Thoracic aorta (tissue), 2 donors: ENCODE measurements around the gene MICAL2. TPM values are rescaled to one million over a fixed set of nuclear protein-coding genes. Genes with fewer than 3 reads are reported as not detected.
A peak's percentile ranks its signal among the peaks of the same experiment; 100 is the strongest.

ENCODE experiments used
- ATAC-seq: fragments of 150-250 bp; one replicate; pipeline ENCODE4 v1.8.0; 2017; ENCODE audit warnings: low read depth; ENCODE audit not compliant: insufficient number of reproducible peaks, low FRiP score
- DNase-seq: peaks from one replicate; pipeline ENCODE4 v3.0.0-alpha.2; 2020; ENCODE audit warnings: low spot score
- H3K27ac ChIP-seq, 2 donors: fragments of 200-600 bp; sonication (generic); 1 replicate in 1 of 2; 2 replicates in 1 of 2; pipeline ENCODE4 v1.5.1; 2016; ENCODE audit warnings: mild to moderate bottlenecking in 2 of 2, moderate library complexity in 2 of 2
- H3K27me3 ChIP-seq: fragments of 200-600 bp; sonication (generic); replicated peaks from 2 replicates; pipeline ENCODE4 v1.6.0; 2016; ENCODE audit warnings: mild to moderate bottlenecking; ENCODE audit not compliant: insufficient read depth
- H3K36me3 ChIP-seq: fragments of 200-600 bp; sonication (generic); one replicate; pipeline ENCODE4 v1.5.1; 2016
- H3K4me1 ChIP-seq, 2 donors: fragments of 200-600 bp; sonication (generic); 1 replicate in 1 of 2; 2 replicates in 1 of 2; pipeline versions ENCODE4 v1.5.1 to v1.6.0; 2016; ENCODE audit warnings: low read depth in 2 of 2, mild to moderate bottlenecking in 1 of 2; ENCODE audit not compliant: control insufficient read depth in 1 of 2
- H3K4me3 ChIP-seq: fragments of 200-600 bp; sonication (generic); 2 replicates; pipeline ENCODE4 v1.5.1; 2016; ENCODE audit warnings: mild to moderate bottlenecking
- H3K9me3 ChIP-seq: fragments of 200-600 bp; sonication (generic); 2 replicates; pipeline ENCODE4 v1.5.1; 2016
- total RNA-seq, 2 donors: library from RNA; depleted of rRNA; stranded (reverse); fragments of >200 nt; gene quantifications; one replicate each; pipeline versions ENCODE4 v1.1.0 to v1.2.3, GENCODE V29; 2016
- TF ChIP-seq, protein P1 (sequence below): fragments of 200-600 bp; sonication (generic); IDR thresholded peaks from one replicate; pipeline ENCODE4 v1.5.1; 2019; ENCODE audit warnings: antibody characterized with exemption

Gene MICAL2
- total RNA-seq, 2 donors from 2014 or later, result 791 to 989 TPM

DNA sequence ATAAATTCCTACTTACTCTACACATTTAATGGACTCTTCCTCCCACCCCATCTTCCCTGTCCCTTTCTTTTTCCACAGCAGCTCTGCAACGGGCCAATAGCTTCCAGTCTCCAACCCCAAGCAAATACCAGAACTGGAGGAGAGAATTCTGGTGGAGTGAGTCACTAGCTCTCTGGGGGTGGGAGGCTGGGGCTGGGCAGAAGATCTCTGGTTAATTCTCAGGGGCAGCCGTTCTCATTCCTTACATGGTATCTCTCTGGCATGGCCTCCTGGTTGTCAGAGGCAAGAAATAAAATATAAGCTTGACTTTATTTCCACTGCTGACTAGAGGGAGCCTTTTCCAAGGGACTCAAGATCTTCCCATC is 176.6 kb downstream of the MICAL2 start:
- Histone ChIP-seq H3K27ac (peak overlapping the region; percentile 89 to 97), H3K9me3 (no peaks in the 10 kb centered on the region), H3K36me3 (no peaks in the 10 kb centered on the region), H3K27me3 (no peaks in the 10 kb centered on the region), H3K4me3 (peak overlapping the region; percentile 16), H3K4me1 (peaks cover 20 to 55% of the 10 kb centered on the region in 2 donors)
- TF ChIP-seq, protein P1, sequence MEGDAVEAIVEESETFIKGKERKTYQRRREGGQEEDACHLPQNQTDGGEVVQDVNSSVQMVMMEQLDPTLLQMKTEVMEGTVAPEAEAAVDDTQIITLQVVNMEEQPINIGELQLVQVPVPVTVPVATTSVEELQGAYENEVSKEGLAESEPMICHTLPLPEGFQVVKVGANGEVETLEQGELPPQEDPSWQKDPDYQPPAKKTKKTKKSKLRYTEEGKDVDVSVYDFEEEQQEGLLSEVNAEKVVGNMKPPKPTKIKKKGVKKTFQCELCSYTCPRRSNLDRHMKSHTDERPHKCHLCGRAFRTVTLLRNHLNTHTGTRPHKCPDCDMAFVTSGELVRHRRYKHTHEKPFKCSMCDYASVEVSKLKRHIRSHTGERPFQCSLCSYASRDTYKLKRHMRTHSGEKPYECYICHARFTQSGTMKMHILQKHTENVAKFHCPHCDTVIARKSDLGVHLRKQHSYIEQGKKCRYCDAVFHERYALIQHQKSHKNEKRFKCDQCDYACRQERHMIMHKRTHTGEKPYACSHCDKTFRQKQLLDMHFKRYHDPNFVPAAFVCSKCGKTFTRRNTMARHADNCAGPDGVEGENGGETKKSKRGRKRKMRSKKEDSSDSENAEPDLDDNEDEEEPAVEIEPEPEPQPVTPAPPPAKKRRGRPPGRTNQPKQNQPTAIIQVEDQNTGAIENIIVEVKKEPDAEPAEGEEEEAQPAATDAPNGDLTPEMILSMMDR, result no peak
- peak; percentile 41 for DNase-seq
- peak; percentile 29 for ATAC-seq

DNA sequence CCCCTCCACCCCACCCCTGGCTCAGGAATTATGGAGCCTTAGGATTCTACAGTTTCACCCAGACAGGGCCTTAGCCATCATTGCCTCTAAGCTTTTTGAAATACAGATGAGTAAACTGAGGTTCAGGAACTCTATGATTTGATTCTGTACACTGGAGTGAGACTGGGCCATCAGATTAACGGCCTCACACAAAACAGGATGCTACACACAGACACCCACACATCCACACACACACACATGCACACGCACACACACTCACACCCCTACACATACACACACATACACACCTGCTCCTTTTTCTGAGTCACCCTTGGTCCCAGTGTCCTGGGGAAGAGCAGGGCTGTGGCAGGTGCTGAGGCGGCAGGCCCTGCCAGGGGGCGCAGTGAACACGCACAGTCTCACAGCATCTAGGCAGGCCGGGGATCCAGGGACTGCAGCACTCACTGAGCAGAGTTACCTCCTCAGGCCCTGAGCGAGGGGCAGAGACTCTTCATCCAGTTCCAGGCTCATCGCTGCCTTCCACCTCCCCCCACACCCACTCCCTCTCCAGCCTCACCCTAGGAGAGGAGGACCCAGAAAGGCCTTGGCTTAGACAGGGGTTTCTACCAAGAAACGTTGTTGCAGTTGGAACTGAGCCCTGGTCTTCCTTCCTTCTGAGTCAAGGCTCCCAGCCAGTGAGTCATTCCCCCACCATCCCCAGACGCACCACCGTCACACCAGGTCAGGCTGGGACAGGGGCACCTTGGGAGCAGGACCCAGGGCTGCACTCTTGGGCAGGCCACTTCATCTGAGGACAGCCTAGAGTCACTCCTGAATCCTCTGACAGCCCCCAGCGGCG is 177.2 kb downstream of the MICAL2 start:
- peak; percentile 91 for DNase-seq
- Histone ChIP-seq H3K36me3 (no peaks in the 10 kb centered on the region), H3K9me3 (no peaks in the 10 kb centered on the region), H3K4me3 (peak overlapping the region; percentile 16), H3K4me1 (peaks cover 20 to 50% of the 10 kb centered on the region in 2 donors), H3K27me3 (no peaks in the 10 kb centered on the region), H3K27ac (peak overlapping the region; percentile 89 to 97)
- TF ChIP-seq, protein P1, result peak; percentile 34
- ATAC-seq, result peak; percentile 79

DNA sequence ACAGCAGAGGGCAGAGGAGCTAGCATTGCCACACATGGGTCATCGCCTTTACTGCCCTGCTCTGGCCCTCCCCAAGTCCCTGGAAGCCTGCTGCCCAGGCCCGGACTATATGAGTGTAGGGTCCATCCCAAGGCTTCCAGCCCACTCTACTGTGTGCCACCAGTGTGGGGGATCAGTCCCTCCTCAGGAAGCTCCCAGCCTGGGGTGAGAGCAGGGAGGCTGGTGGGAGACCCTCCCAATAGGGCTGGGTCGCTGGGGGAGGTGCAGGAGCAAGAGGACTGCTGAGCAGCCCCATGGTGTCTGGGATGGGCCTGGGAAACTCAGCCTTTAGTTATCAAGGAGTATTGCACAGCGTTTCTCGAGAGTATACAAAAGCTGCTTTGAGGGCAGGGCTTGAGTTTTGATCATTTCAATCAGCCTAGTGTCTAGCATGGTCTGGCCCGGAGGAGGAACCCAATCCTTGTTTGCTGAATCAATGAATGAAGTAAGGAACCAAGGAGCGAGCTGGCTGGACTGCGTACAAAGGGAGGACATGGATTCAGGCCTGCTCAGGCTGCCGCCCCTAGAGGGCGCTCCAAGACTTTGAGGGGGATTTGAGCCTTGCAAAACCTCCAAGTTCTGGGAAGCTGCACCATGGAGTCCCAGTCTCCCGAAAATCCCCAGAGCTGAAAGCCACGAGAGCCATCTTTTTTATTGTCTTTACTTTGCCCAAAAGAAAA is 178.0 kb downstream of the MICAL2 start:
- Histone ChIP-seq H3K9me3 (no peaks in the 10 kb centered on the region), H3K27me3 (no peaks in the 10 kb centered on the region), H3K36me3 (peaks cover under 1% of the 10 kb centered on the region), H3K27ac (peak overlapping the region; percentile 89 to 97), H3K4me3 (no peak overlapping the region), H3K4me1 (peaks cover 20 to 50% of the 10 kb centered on the region in 2 donors)
- ATAC-seq, result peak; percentile 30
- peak; percentile 41 for DNase-seq
- TF ChIP-seq, protein P1, result peak; percentile 68

DNA sequence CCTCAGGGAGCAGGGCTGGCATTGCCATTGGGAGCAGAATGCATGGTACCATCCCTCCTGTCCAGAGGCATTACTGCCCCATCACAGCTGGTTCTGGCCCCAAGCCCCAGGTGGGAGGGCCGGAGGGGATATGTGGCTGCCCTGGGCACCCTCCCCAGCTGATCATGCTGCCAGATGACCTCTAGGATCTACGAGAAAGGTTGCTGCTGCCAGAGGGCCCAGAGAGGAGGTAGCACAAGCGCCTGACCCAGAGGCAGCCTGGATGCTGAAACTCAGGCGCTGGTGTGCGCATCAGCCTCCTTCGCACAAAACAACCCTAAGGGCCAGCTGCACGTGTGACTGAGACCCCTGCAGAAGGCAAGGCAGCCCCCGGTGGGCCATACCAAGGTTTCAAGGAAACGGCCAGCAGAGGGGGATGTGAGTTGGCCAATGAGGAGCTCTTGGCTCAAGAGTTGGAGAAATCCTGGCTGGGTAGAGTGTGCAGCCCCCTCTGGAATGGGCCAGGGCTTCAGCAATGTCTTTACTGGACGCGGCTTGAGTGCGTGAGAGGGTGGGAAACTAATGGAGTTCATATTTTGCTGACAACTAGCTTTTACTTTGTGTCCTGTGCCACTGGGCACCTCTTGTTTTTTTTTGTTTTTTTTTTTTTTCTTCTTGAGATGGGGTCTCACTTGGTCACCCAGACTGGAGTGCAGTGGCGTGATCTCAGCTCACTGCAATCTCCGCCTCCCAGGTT is 178.7 kb downstream of the MICAL2 start:
- TF ChIP-seq, protein P1, result no peak
- no peaks in the 10 kb centered on the region for H3K9me3 ChIP-seq
- peaks cover 20 to 50% of the 10 kb centered on the region in 2 donors for H3K4me1 ChIP-seq
- H3K4me3 ChIP-seq, result no peak overlapping the region
- no peak for DNase-seq
- peaks cover 5% of the 10 kb centered on the region for H3K36me3 ChIP-seq
- ATAC-seq, result no peak
- H3K27ac ChIP-seq, result peak overlapping the region; percentile 17 to 97
- no peaks in the 10 kb centered on the region for H3K27me3 ChIP-seq
